GM12878 (cell line): Measurements from ENCODE around the gene SLC19A1. TPM values are rescaled to one million over a fixed set of nuclear protein-coding genes. Genes with fewer than 3 reads are reported as not detected.

ENCODE experiments used
- BACH1 ChIP-seq: fragments of 450-650 bp; IDR thresholded peaks from 2 replicates; pipeline ENCODE4 v1.6.1; 2017; ENCODE audit warnings: mild to moderate bottlenecking, borderline replicate concordance
- BCL11A ChIP-seq: IDR thresholded peaks from 2 replicates; pipeline ENCODE4 v1.6.1; 2011; ENCODE audit warnings: low read depth, low read length
- CBX3 ChIP-seq: fragments of 200-600 bp; sonication (generic); IDR thresholded peaks from 2 replicates; pipeline ENCODE4 v1.6.1; 2016; ENCODE audit warnings: low read depth, borderline replicate concordance
- DPF2 ChIP-seq: fragments of 450-650 bp; IDR thresholded peaks from 2 replicates; pipeline ENCODE4 v1.6.1; 2017; ENCODE audit warnings: mild to moderate bottlenecking
- ESRRA ChIP-seq: IDR thresholded peaks from 2 replicates; pipeline ENCODE4 v1.6.1; 2012; ENCODE audit warnings: mild to moderate bottlenecking, low read length, improper control_type of control experiment
- GATAD2B ChIP-seq: fragments of 450-650 bp; conservative IDR thresholded peaks from 2 replicates; pipeline ENCODE4 v1.6.1; 2017; ENCODE audit warnings: low read depth, mild to moderate bottlenecking, moderate library complexity
- HCFC1 ChIP-seq: fragments of 150-350 bp; IDR thresholded peaks from 2 replicates; pipeline ENCODE4 v1.6.1; 2014; ENCODE audit warnings: low read length
- HDAC6 ChIP-seq: fragments of 200-600 bp; sonication (generic); IDR thresholded peaks from one replicate; pipeline ENCODE4 v1.8.0; 2017; ENCODE audit warnings: antibody characterized with exemption; ENCODE audit not compliant: unreplicated experiment
- IKZF1 ChIP-seq: fragments of 450-650 bp; conservative IDR thresholded peaks from 2 replicates; pipeline ENCODE4 v1.6.1; 2017; ENCODE audit warnings: antibody characterized with exemption, mild to moderate bottlenecking
- JUNB ChIP-seq: IDR thresholded peaks from 2 replicates; pipeline ENCODE4 v1.6.1; 2016; ENCODE audit warnings: antibody characterized with exemption, mild to moderate bottlenecking
- MEF2B ChIP-seq: fragments of 450-650 bp; IDR thresholded peaks from 2 replicates; pipeline ENCODE4 v1.6.1; 2018; ENCODE audit warnings: mild to moderate bottlenecking, moderate library complexity; ENCODE audit not compliant: partially characterized antibody, poor library complexity, severe bottlenecking
- MXI1 ChIP-seq: fragments of 150-350 bp; IDR thresholded peaks from 2 replicates; pipeline ENCODE4 v1.6.1; 2011; ENCODE audit warnings: low read depth, mild to moderate bottlenecking, inconsistent platforms, low read length, improper control_type of control experiment
- POLR2AphosphoS2 ChIP-seq: IDR thresholded peaks from 2 replicates; pipeline ENCODE4 v1.6.1; 2011; ENCODE audit warnings: low read depth, mild to moderate bottlenecking, low read length, improper control_type of control experiment, moderate library complexity
- POLR2AphosphoS5 ChIP-seq: IDR thresholded peaks from 2 replicates; pipeline ENCODE4 v1.6.1; 2011; ENCODE audit warnings: mild to moderate bottlenecking, low read length, inconsistent platforms
- POU2F2 ChIP-seq: IDR thresholded peaks from 3 replicates; pipeline ENCODE4 v1.6.1; 2011; ENCODE audit warnings: low read depth, mild to moderate bottlenecking, low read length, borderline replicate concordance
- RAD21 ChIP-seq: IDR thresholded peaks from 2 replicates; pipeline ENCODE4 v1.6.1; 2011; ENCODE audit warnings: mild to moderate bottlenecking, low read depth, low read length, moderate library complexity; ENCODE audit not compliant: insufficient read depth
- SIN3A ChIP-seq: IDR thresholded peaks from 2 replicates; pipeline ENCODE4 v1.6.1; 2012; ENCODE audit warnings: low read depth, low read length, improper control_type of control experiment
- SMAD5 ChIP-seq: IDR thresholded peaks from 2 replicates; pipeline ENCODE4 v1.6.1; 2016; ENCODE audit warnings: antibody characterized with exemption, low read depth
- SP1 ChIP-seq: IDR thresholded peaks from one replicate; pipeline ENCODE4 v1.6.1; 2011; ENCODE audit warnings: low read depth, low read length
- TCF12 ChIP-seq: IDR thresholded peaks from 2 replicates; pipeline ENCODE4 v1.6.1; 2011; ENCODE audit warnings: low read depth, mild to moderate bottlenecking, low read length
- TCF3 ChIP-seq: IDR thresholded peaks from 2 replicates; pipeline ENCODE4 v1.6.1; 2012; ENCODE audit warnings: low read depth, mild to moderate bottlenecking, low read length, borderline replicate concordance; ENCODE audit not compliant: insufficient read depth
- polyA plus RNA-seq, 11 experiments: library from polyadenylated mRNA; depleted of rRNA in 4 of 11; unstranded in 6 of 11; stranded (reverse) in 5 of 11; fragments of >200 nt; fragmentation: Nextera tagmentation in 4 of 11; fragmentation: Illumina TruSeq in 1 of 11; extraction: Ambion mirVana in 4 of 11; extraction: Trizol in 1 of 11; gene quantifications; 1 replicate in 1 of 11; 2 replicates in 10 of 11; pipeline versions ENCODE4 v1.2.1 to v1.2.3, GENCODE V29; 2011 to 2016; ENCODE audit warnings: inconsistent platforms in 2 of 11, missing spikeins in 2 of 11, low read depth in 1 of 11
- total RNA-seq, 4 experiments: library from RNA; depleted of rRNA in 3 of 4; stranded (reverse); fragments of >200 nt in 3 of 4; fragmentation: Illumina TruSeq in 1 of 4; extraction: Trizol in 1 of 4; gene quantifications; 2 replicates each; pipeline versions ENCODE4 v1.2.1 to v1.2.3, GENCODE V29; 2013 to 2021
- TF ChIP-seq, protein P1 (sequence below), 3 experiments: IDR thresholded peaks in 2 of 3; conservative IDR thresholded peaks in 1 of 3; 2 replicates each; pipeline ENCODE4 v1.5.1; 2011; ENCODE audit warnings: low read depth in 3 of 3, low read length in 3 of 3, mild to moderate bottlenecking in 3 of 3, control low read depth in 2 of 3, moderate library complexity in 2 of 3, inconsistent platforms in 1 of 3, mixed read lengths in 1 of 3; ENCODE audit not compliant: control insufficient read depth in 2 of 3, insufficient read depth in 1 of 3; ENCODE audit errors: extremely low read depth in 1 of 3
- TF ChIP-seq, protein P2 (sequence below): fragments of 450-650 bp; IDR thresholded peaks from 2 replicates; pipeline ENCODE4 v1.6.1; 2017; ENCODE audit warnings: mild to moderate bottlenecking, moderate library complexity
- TF ChIP-seq, protein P3 (sequence below): fragments of 150-350 bp; IDR thresholded peaks from 2 replicates; pipeline ENCODE4 v1.6.1; 2014; ENCODE audit warnings: mild to moderate bottlenecking, low read depth, low read length

The SLC19A1 gene
- total and polyA plus RNA-seq, 10 of the 15 experiments (the other 5 are each of a cell fraction or from before 2014, with no cell fraction given) = 0.42 to 49.7 (median 12.2) TPM

DNA sequence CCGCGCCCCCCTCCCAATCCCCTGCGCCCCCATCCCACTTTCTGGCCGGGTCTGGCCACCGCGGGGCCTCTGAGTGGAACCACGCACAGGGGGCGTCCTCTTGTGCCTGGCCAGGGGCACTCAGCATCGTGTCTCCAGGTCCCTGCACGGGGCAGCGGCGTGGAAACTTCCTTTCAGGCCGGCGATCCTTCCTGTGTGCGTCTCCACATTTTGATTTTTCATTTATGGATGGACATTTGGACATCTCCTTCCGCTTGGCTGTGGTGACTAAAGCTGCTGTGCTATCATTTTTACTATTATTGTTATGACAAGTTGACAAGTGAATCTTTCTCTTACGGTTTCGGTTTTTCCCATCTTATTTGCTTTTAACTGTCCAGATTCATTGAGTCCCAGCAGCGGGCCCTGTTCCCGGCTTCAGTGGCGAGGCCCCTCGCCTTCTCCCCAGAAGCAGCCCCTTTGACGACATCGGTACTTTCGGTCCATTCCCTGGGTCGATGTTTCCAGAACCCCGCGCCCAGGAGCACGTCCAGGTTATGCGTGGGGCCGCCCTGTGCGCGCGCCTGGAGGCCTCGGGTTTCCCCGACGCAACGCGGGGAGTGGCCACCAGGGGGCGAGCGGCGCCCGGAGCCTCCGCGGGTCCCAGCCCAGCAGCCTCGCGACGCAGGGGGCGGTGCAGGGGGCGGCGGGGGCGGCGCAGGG, 12.4 kb upstream of the SLC19A1 start (continued):
- TF ChIP-seq BACH1 (peak; percentile 62), SMAD5 (no peak), ESRRA (no peak), POU2F2 (no peak), TCF12 (0 out of 2 replicates have a peak, but pooled peaks have one; percentile 9), RAD21 (peak; percentile 72), BCL11A (no peak), POLR2AphosphoS5 (no peak), TCF3 (no peak), JUNB (no peak), CBX3 (no peak), POLR2AphosphoS2 (0 out of 2 replicates have a peak, but pooled peaks have one; percentile 34), DPF2 (0 out of 2 replicates have a peak, but pooled peaks have one; percentile 49), SIN3A (0 out of 2 replicates have a peak, but pooled peaks have one; percentile 48), SP1 (peak; percentile 44), IKZF1 (peak; percentile 77), MEF2B (no peak), HDAC6 (peak; percentile 48), GATAD2B (peak; percentile 49; the same call in 1 of the 2 replicates), MXI1 (peak; percentile 41; the same call in 1 of the 2 replicates), HCFC1 (no peak)
- TF ChIP-seq, protein P1, sequence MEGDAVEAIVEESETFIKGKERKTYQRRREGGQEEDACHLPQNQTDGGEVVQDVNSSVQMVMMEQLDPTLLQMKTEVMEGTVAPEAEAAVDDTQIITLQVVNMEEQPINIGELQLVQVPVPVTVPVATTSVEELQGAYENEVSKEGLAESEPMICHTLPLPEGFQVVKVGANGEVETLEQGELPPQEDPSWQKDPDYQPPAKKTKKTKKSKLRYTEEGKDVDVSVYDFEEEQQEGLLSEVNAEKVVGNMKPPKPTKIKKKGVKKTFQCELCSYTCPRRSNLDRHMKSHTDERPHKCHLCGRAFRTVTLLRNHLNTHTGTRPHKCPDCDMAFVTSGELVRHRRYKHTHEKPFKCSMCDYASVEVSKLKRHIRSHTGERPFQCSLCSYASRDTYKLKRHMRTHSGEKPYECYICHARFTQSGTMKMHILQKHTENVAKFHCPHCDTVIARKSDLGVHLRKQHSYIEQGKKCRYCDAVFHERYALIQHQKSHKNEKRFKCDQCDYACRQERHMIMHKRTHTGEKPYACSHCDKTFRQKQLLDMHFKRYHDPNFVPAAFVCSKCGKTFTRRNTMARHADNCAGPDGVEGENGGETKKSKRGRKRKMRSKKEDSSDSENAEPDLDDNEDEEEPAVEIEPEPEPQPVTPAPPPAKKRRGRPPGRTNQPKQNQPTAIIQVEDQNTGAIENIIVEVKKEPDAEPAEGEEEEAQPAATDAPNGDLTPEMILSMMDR (IDR thresholded peaks at IDR 0.05 in 2 of 3, conservative IDR thresholded peaks at IDR 0.05 in 1 of 3; ENCODE audit: control insufficient read depth in 2 of 3, extremely low read depth in 1 of 3, insufficient read depth in 1 of 3, low read depth in 3 of 3, low read length in 3 of 3) = peak; percentile 71 to 86 (median 82)
- TF ChIP-seq, protein P2, sequence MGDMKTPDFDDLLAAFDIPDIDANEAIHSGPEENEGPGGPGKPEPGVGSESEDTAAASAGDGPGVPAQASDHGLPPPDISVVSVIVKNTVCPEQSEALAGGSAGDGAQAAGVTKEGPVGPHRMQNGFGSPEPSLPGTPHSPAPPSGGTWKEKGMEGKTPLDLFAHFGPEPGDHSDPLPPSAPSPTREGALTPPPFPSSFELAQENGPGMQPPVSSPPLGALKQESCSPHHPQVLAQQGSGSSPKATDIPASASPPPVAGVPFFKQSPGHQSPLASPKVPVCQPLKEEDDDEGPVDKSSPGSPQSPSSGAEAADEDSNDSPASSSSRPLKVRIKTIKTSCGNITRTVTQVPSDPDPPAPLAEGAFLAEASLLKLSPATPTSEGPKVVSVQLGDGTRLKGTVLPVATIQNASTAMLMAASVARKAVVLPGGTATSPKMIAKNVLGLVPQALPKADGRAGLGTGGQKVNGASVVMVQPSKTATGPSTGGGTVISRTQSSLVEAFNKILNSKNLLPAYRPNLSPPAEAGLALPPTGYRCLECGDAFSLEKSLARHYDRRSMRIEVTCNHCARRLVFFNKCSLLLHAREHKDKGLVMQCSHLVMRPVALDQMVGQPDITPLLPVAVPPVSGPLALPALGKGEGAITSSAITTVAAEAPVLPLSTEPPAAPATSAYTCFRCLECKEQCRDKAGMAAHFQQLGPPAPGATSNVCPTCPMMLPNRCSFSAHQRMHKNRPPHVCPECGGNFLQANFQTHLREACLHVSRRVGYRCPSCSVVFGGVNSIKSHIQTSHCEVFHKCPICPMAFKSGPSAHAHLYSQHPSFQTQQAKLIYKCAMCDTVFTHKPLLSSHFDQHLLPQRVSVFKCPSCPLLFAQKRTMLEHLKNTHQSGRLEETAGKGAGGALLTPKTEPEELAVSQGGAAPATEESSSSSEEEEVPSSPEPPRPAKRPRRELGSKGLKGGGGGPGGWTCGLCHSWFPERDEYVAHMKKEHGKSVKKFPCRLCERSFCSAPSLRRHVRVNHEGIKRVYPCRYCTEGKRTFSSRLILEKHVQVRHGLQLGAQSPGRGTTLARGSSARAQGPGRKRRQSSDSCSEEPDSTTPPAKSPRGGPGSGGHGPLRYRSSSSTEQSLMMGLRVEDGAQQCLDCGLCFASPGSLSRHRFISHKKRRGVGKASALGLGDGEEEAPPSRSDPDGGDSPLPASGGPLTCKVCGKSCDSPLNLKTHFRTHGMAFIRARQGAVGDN = peak; percentile 45; the same call in 1 of the 2 replicates
- TF ChIP-seq, protein P3, sequence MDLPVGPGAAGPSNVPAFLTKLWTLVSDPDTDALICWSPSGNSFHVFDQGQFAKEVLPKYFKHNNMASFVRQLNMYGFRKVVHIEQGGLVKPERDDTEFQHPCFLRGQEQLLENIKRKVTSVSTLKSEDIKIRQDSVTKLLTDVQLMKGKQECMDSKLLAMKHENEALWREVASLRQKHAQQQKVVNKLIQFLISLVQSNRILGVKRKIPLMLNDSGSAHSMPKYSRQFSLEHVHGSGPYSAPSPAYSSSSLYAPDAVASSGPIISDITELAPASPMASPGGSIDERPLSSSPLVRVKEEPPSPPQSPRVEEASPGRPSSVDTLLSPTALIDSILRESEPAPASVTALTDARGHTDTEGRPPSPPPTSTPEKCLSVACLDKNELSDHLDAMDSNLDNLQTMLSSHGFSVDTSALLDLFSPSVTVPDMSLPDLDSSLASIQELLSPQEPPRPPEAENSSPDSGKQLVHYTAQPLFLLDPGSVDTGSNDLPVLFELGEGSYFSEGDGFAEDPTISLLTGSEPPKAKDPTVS = peak; percentile 76; the same call in 1 of the 2 replicates
